HEK293T (cell line): Measurements from ENCODE around the gene CFAP92.

ENCODE experiments used
- CTCF ChIA-PET: fragments of 350-600 bp; formaldehyde crosslinking; extraction: SDS; loops from one replicate; lab custom pipeline; 2021; ENCODE audit warnings: antibody characterized with exemption, inconsistent platforms; lab: Yijun Ruan, JAX
- POLR2A ChIA-PET: fragments of 350-600 bp; formaldehyde crosslinking; extraction: SDS; loops from one replicate; lab custom pipeline; 2020; ENCODE audit warnings: antibody characterized with exemption, inconsistent platforms; lab: Yijun Ruan, JAX
- DNase-seq: peaks from one replicate; pipeline ENCODE4 v3.0.0; 2012; ENCODE audit warnings: mixed read lengths; ENCODE audit errors: extremely low spot score
- ARNT ChIP-seq: fragments of 450-650 bp; IDR thresholded peaks from 2 replicates; pipeline ENCODE4 v1.6.1; 2017; ENCODE audit warnings: mild to moderate bottlenecking
- BHLHE40 ChIP-seq: fragments of 450-650 bp; IDR thresholded peaks from 2 replicates; pipeline ENCODE4 v1.6.1; 2016; ENCODE audit warnings: mild to moderate bottlenecking, moderate library complexity, borderline replicate concordance
- CTBP1 ChIP-seq: fragments of 450-650 bp; IDR thresholded peaks from 2 replicates; pipeline ENCODE4 v1.6.1; 2016; ENCODE audit warnings: borderline replicate concordance
- ELF4 ChIP-seq: fragments of 450-650 bp; IDR thresholded peaks from 2 replicates; pipeline ENCODE4 v1.6.1; 2017; ENCODE audit warnings: antibody characterized with exemption
- FOXA1 ChIP-seq: fragments of 450-650 bp; IDR thresholded peaks from 2 replicates; pipeline ENCODE4 v1.6.1; 2016; ENCODE audit warnings: mild to moderate bottlenecking
- FOXK2 ChIP-seq: fragments of 450-650 bp; IDR thresholded peaks from 2 replicates; pipeline ENCODE4 v1.6.1; 2016; ENCODE audit warnings: mild to moderate bottlenecking
- FOXM1 ChIP-seq: fragments of 450-650 bp; IDR thresholded peaks from 2 replicates; pipeline ENCODE4 v1.6.1; 2017; ENCODE audit warnings: mild to moderate bottlenecking, borderline replicate concordance
- HDGF ChIP-seq: fragments of 450-650 bp; IDR thresholded peaks from 2 replicates; pipeline ENCODE4 v1.6.1; 2017; ENCODE audit warnings: antibody characterized with exemption, borderline replicate concordance
- L3MBTL2 ChIP-seq: fragments of 450-650 bp; conservative IDR thresholded peaks from 2 replicates; pipeline ENCODE4 v1.6.1; 2016; ENCODE audit warnings: mild to moderate bottlenecking
- LEF1 ChIP-seq: fragments of 450-650 bp; IDR thresholded peaks from 2 replicates; pipeline ENCODE4 v1.6.1; 2017; ENCODE audit warnings: mild to moderate bottlenecking, borderline replicate concordance
- NFRKB ChIP-seq: fragments of 450-650 bp; IDR thresholded peaks from 2 replicates; pipeline ENCODE4 v1.6.1; 2016; ENCODE audit warnings: mild to moderate bottlenecking, moderate library complexity
- PKNOX1 ChIP-seq: fragments of 450-650 bp; IDR thresholded peaks from 2 replicates; pipeline ENCODE4 v1.6.1; 2016
- SP1 ChIP-seq: fragments of 450-650 bp; IDR thresholded peaks from 2 replicates; pipeline ENCODE4 v1.6.1; 2017
- SUZ12 ChIP-seq: fragments of 450-650 bp; IDR thresholded peaks from 2 replicates; pipeline ENCODE4 v1.6.1; 2016; ENCODE audit warnings: mild to moderate bottlenecking
- TARDBP ChIP-seq: fragments of 450-650 bp; IDR thresholded peaks from 2 replicates; pipeline ENCODE4 v1.6.1; 2016
- ZNF384 ChIP-seq: fragments of 450-650 bp; IDR thresholded peaks from 2 replicates; pipeline ENCODE4 v1.6.1; 2016

CFAP92 gene

DNA sequence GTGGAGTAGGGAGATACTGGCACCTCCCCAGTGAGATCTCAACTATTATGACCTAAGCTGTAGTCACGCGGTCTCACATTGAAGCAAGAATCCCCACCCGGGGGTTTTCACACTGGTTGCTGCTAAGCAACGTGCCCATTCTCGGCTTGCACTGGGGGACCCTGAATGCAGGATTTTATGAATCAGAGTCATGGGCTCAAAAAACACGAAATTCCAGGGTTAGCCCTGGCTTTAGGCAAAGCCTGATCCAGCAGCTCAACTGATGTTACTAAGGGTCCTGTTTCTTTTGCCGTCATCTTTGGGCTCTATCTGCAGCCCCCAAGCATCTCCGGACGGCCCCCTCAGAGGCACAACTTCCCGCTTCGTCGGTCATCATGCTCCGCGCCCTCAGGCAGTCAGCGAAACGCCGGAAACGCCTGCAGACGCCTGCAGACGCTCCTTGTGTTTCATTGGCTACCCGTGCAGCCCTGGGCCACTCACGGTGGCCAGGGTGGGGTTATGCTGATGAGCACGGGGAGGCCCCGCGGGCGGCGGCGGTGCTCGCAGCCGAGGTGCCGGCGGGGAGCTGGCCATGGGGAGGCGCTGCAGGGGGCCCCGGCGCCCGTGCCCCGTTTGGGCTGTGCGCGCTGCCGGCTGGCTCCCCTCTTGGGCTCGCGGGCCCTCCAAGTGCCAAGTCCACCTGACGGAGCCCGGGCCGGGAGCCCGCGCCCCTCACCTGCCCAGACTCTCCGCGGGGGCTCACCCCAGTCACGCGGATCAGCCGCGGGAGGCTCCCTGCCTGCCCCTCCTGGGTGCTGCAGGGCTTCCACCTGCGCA lies 33.1 kb upstream of the CFAP92 start:
- TF ChIP-seq FOXA1, result no peak
- TF ChIP-seq ZNF384, result no peak
- TF ChIP-seq BHLHE40, result no peak
- no peak for TF ChIP-seq TARDBP
- no peak for TF ChIP-seq SUZ12
- TF ChIP-seq FOXK2, result no peak
- peak; percentile 6; the same call in 1 of the 2 replicates for TF ChIP-seq ARNT
- TF ChIP-seq HDGF, result no peak
- no peak for TF ChIP-seq PKNOX1
- no peak for TF ChIP-seq LEF1
- TF ChIP-seq L3MBTL2, result peak; percentile 98
- no peak for TF ChIP-seq NFRKB
- ChIA-PET CTCF (interaction anchor here (1.0 to 1.4 kb wide), 2 partner anchors 28 to 56 kb away, joined by 3 to 5 read pairs; no protein-coding TSS in a partner anchor), POLR2A (interaction anchor here (0.7 to 2.1 kb wide), 17 partner anchors 10 to 253 kb away, joined by 3 to 7 read pairs (median 3); partner anchors contain the start of genes CFAP92 and HMCES)
- peak; percentile 94 for DNase-seq

DNA sequence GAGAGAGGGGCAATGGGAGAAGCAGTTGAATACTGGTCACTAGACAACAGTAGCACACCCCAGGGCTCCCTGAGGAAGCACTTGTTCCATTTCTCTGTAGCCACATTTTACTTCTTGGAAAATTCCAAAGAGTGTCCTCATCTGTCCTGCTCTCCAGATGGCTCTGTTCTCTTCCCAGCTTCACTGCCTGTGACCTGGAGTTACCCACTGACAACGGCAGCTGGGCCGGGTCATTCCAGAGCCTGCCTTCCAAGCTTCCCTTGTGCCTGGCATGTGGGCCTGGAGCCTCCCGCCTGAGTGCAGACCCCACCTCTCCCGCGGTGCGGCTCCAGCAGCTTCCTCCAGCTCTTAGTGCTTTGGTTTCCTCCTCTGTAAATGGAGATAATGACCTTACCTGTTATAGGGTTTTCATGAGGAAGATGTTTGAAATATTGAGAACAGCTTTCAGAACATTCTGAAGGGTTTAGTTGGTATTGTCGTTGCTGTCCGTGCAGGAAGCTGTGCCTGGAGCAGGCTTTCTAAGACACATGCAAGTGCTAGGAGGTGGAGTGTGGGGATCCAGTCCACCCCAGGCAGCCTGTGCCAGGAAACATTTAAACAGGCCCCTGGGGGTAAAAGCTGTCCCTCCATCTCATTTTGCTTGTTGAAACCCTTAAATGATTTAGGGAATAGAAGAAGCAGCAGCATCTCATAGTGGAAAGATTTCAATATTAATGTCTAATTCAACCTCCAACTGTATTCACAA lies 32.0 kb upstream of the CFAP92 start:
- CTCF ChIA-PET, result interaction anchor here (0.6 to 1.4 kb wide), 4 partner anchors 27 to 220 kb away, joined by 3 to 8 read pairs (median 4); no protein-coding TSS in a partner anchor
- no peak for DNase-seq
- POLR2A ChIA-PET, result interaction anchor here (0.7 to 2.1 kb wide), 6 partner anchors 11 to 252 kb away, joined by 3 to 5 read pairs (median 4); partner anchors contain the start of genes CFAP92 and HMCES
- TF ChIP-seq FOXM1, result no peak

GRCh38 chr3:129025108-129025507 lies 31.2 kb upstream of the CFAP92 start:
- CTCF ChIA-PET, result interaction anchor here (1.1 kb wide), 2 partner anchors 28 to 221 kb away, joined by 3 to 8 read pairs; no protein-coding TSS in a partner anchor
- TF ChIP-seq FOXK2 (no peak), BHLHE40 (no peak), SP1 (no peak), CTBP1 (no peak), PKNOX1 (no peak), ZNF384 (no peak), ELF4 (no peak), TARDBP (no peak), LEF1 (no peak), SUZ12 (no peak), ARNT (no peak), FOXM1 (no peak), HDGF (no peak), FOXA1 (no peak)
- POLR2A ChIA-PET, result no interaction called here
- DNase-seq, result no peak

GRCh38 chr3:129023909-129024308 lies 30.0 kb upstream of the CFAP92 start:
- no peak for DNase-seq
- ChIA-PET CTCF (no interaction called here), POLR2A (no interaction called here)

DNA sequence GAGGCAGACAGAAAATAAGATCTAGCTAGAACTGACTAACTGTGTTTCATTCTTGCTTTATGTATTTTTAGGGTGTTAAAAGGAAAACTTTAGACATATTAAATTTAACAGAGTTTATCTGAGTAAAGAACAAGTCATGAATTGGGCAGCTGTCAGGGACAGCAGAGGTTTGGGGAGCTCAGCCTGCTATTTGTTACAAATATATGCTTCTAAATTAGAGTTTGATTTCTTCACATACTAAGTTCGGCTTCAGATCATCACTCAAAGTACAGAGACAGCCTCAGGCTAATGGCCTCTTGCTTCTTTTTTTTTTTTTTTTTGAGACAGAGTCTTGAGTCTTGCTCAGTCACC lies 29.1 kb upstream of the CFAP92 start:
- DNase-seq, result no peak
- POLR2A ChIA-PET, result no interaction called here
- CTCF ChIA-PET, result no interaction called here
- no peak for TF ChIP-seq BHLHE40
- TF ChIP-seq ZNF384, result no peak
- TF ChIP-seq PKNOX1, result no peak
- TF ChIP-seq ELF4, result no peak
- no peak for TF ChIP-seq FOXA1
- TF ChIP-seq CTBP1, result no peak
- no peak for TF ChIP-seq FOXK2
- TF ChIP-seq TARDBP, result no peak
- no peak for TF ChIP-seq SUZ12
- no peak for TF ChIP-seq HDGF
- TF ChIP-seq NFRKB, result no peak
- no peak for TF ChIP-seq L3MBTL2
- TF ChIP-seq ARNT, result no peak
- TF ChIP-seq LEF1, result no peak
- no peak for TF ChIP-seq FOXM1
- TF ChIP-seq SP1, result no peak

More at GRCh38 chr3:129023909-129024308, 30.0 kb upstream of the CFAP92 start:
- TF ChIP-seq CTBP1, result no peak
